GM18907 (cell line): ENCODE data around the gene ETS1.

Experiments used
- ATAC-seq: cut with Tn5 transposase; IDR thresholded peaks from one replicate; pipeline ENCODE4 v1.9.1; 2021; ENCODE audit warnings: mild to moderate bottlenecking, moderate library complexity; ENCODE audit not compliant: unreplicated experiment

Gene ETS1

GRCh38 chr11:128412847-128413791 is 174.2 kb downstream of the ETS1 start:
- ATAC-seq = peak; percentile 83

DNA sequence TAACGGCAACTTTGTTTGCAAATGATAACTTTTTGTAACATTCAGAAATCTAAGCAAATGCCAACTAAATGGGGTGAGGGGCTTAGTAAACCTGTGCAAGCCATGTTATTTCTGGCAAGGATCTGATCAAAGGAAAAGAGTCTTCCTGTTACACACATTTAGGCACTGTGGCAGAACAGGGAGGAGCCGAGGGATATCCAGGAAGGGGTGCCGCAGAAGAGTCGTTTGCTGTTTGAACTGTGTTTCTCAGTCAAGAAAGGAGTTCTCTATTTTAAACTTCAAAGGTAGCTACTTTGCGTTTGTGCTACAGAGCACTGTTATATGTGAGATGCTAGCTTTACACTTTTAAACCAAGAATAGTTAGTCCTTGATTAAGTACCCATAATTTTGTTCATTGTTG is 175.5 kb downstream of the ETS1 start:
- no peak for ATAC-seq

GRCh38 chr11:128411150-128411549 is 176.2 kb downstream of the ETS1 start:
- ATAC-seq = no peak

GRCh38 chr11:128409476-128409875 is 177.9 kb downstream of the ETS1 start:
- no peak for ATAC-seq
